ENCODE data around the gene PGR.
"Not testable (repeated sequence)": the region's sequence is repeated elsewhere in the genome, so short reads cannot be mapped to it uniquely, and the experiment has no call there.

Gene PGR

DNA sequence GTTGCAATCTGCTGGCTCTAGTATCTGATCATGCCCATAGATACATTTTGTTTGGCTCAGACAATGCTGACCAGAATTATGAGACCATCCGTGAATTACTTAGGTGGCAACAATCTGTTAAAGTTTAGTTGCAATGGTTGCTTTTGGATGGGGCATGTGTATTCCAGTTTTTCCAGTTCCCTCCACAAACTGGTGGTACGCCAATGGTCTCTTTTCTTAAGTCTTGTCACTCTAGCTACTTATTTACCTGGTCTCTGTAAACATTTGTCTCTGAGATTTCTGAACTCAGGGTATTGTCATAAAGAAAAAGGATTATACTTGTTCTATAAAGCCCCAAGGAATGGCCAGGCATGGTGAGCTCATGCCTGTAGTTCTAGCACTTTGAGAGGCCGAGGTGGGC lies 65.9 kb downstream of the PGR start:
- DNase-seq: no peak

DNA sequence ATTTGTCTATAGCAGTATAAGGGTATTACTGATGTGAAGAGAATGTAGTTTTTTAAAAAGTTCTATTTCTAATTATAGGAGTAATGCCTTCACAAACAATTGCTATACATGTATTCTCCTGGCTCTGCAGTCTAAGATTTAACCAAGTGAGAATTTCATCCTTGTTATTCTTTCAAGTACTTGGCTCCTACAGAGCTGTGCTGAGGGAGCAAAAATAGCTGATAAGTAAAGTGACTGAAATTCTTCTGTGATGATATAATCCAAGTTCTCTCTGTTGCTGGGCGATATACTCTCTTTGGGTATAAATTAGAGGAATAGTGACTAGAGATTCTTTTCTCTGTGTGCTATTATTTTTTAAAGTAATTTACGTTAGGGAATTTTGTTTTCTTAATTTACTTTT lies 68.0 kb downstream of the PGR start:
- no peak for DNase-seq

DNA sequence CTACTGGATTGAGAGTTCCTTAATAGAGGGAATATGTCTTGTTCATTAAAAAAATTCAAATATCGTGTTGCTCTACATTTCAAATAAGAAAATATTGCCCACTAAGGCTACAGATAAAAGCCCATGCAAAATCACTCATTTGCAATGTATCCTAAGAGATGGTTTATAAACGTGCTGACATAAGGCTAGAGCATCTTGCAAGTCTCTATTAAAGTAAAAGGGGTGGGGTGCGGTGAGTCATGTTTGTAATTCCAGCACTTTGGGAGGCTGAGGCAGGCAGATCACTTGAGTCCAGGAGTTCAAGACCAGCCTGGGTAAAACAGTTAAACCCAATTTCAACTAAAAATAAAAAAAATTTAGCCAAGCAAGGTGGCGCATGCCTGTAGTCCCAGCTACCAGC lies 70.3 kb downstream of the PGR start:
- no peak for DNase-seq

DNA sequence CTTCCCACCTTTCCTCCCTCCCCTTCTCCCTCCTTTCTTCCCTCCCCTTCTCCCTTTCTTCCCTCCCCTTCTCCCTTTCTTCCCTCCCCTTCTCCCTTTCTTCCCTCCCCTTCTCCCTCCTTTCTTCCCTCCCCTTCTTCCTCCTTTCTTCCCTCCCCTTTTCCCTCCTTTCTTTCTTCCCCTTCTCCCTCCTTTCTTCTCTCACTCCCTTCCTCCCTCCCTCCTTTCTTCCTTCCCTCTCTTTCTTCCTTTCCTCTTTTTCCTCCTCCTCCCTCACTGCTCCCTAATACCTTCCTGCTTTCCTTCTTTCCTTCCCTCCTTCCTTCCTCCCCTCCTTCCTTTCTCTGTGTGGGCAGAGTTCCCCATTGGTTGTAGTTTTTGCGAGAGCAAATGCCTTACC lies 76.1 kb downstream of the PGR start:
- no peak for DNase-seq

DNA sequence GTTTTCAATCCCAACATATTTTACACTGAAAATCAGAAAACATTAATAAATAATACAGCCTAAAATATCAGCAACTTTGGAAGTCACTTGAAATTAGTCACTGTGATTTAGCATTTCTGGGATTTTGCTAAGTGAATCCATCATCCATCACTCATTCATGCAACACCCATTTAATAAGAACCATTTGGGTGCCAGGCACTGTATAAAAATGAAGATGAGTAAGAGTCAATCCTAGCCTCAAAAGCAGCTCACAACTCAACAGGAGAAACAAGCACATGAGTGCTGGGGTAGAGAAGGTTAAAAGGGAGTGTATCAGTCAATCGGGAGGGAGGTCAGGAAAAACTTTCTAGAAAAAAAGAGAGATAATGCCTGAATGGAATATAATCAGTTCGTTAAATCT lies 77.9 kb downstream of the PGR start:
- no peak for DNase-seq

DNA sequence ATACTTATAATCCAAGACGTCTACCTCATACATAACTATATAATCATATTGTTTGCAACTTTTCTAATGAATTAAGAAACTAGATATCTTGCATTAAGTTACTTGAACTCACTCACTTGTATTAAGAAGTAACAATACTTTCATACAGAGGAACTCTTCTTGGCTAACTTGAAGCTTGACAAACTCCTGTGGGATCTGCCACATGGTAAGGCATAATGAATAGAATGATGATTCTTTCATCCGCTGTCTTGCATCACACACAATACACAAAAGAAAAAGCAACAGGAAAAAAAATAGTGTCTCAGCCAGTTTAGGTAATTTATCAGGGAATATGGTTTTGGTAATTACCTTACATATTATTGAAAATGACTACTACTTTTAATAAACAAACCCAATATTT lies 79.8 kb downstream of the PGR start:
- DNase-seq: no peak

DNA sequence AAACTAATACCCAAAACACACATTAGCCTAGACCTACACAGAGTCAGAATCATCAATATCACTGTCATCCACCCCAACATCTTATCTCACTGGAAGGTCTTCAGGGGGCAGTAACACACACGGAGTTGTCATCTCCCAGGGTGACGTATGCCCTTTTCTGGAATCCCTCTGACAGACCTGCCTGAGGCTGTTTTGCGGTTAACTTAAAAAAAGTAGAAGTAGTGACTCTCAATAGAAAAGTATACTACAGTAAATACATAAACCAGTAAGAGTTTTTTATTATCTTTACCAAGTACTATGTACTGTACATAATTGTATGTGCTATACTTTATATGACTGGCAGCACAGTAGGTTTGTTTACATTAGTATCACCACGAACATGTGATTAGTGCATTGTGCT lies 80.5 kb downstream of the PGR start:
- no peak for DNase-seq

DNA sequence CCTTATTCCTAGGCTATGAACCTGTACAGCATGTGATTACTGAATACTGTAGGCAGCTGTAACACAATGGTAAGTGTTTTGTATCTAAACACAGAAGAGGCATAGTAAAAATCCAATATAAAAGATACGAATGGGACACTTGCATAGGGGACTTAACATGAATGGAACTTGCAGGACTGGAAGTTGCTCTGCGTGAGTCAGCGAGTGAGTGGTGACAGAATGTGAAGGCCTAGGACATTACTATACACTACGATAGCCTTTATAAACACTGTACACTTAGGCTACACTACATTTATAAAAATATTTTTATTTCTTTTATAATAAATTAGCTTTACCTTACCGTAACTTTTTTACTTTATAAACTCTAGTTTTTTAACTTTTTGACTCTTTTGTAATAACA lies 81.1 kb downstream of the PGR start:
- no peak for DNase-seq

DNA sequence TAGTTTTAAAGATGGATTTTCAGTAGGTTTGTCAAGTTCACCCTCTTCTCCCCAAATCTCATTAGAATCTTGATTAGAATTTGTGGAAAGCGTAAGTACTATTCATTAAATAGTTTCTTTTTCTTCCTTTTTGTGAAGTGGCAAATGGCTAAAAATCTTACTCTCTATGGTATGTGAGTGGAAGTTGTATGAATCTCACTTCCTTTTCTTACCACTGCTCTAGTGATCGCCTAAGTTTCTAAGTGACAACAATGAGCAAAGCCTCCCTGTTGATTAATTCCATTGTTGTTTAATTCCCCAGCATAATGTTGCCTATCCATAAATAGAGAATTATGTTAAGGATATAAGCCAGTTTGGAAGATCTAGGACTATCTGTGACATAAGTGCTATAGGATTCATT lies 82.7 kb downstream of the PGR start:
- no peak for DNase-seq

DNA sequence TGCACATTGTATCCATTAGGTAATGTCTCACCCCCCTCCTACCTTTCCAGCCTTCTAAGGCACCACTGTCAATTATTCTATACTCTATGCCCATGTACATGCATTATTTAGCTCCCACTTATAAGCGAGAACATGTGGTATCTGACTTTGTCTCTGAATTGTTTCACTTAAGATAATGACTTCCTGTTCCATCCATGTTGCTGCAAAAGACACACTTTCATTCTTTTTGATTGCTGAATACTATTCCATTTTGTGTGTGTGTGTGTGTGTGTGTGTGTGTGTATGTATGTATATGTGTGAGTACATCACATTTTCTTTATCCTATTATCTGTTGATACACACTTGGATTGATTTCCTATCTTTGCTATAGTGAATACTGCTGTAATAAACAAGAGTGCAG lies 84.2 kb downstream of the PGR start:
- no peak for DNase-seq

DNA sequence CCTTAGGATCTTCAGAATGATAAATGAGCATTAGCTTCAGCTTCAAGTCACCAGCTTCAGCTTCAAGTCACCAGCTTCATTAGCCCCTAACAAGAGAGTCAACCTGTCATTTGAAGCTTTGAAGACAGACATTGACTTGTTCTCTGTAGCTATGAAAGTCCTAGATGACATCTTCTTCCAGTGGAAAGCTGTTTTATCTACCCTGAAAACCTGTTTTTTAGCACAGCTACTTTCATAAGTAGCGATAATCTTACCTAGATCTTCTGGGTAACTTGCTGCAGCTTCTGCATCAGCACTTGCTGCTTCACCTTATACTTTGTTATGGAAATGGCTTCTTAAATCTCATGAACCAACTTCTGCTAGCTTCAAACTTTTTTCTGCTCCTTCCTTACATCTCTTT lies 85.7 kb downstream of the PGR start:
- no peak for DNase-seq

DNA sequence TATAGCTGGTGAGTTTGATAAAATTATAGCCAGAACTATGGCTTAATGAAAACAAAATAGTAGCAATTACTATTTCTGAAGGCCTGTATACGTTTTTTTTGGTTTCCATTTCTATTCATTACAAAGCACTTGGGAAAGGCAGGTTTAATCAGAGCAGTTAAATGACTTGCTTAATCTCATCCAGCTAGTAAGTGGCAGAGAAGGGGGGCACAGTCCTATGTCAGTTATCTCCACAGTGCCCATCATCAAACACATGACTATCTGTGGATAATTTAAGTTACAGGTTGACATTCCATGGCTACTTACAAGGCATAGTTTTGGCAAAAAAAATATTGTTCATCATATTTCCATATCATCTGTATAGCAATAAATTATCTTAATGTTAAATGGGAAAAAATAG lies 93.7 kb downstream of the PGR start:
- DNase-seq: no peak

DNA sequence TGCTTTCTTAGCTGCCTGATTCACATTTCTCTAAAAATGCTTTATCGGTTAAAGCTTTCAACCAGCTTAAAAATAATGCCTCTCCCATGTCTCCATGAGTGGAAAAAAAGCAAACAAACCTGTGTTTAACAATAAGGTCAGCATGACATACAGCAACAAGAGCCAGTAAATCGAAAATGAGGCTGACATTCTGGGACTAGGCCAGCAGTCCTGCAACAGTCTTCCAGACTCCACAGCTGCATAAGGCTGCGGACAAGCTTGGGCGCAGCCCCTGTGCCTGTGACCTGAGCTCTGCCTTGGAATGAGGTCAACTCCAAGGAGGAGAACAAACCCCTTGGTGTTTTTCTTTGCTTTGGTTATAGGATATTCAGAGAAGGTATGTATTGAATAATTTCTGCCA lies 95.5 kb downstream of the PGR start:
- no peak for DNase-seq

DNA sequence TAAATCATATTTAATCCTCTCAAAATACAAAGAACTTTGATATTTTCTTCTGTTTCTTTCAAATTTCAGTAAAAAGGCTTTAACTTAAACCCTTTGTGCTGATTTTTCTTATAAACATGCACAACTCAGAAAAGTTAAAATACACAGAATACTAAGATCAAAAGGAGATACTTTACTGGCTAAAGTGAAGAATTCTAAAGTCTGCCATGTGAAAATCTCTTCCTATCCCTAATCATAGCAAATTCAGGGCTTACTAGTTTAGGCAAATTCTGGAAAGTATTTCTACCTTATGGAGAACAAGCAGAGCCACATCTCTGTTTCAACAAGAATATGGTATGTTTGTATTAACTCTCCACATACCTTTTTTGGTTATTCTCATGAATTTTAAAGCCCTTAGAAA lies 96.6 kb downstream of the PGR start:
- no peak for DNase-seq

DNA sequence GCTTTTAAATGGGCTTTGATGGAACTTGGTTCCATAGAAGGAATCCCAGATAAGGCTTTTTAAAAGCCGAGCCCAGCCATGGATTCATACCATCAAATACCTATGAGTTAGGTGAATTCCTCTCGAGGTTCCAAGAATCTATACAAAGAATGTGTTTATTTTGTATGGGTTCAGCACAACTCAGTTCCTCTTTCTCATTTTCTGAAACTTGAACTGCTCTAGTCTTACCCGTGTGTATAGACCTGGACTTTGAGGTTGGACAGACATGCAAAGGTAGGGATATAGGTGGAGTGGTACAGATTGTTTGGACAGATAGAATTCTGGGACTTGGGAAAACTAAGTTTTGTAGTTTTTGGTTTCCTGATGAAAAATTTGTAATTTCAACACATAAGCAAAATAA lies 97.9 kb downstream of the PGR start:
- DNase-seq: no peak

DNA sequence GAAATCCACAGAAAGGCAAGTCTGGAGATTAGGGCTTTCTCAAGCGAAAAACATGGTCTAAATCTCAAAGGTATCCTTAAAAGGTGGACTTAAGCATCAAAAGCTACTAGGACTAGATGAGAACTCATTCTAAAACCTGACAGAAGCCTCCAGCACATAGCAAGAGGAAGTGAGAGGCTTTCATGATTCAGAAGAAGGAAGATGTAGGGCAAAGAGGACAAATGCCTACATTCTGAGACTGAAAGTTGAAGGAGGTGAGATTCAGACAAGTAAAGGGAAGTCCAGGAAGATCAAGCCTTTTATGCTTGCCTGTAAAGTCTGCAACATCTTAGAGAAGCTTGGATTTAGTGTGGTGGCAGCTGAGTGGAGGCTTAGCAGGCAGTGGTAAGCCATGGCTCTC lies 98.9 kb downstream of the PGR start:
- no peak for DNase-seq

DNA sequence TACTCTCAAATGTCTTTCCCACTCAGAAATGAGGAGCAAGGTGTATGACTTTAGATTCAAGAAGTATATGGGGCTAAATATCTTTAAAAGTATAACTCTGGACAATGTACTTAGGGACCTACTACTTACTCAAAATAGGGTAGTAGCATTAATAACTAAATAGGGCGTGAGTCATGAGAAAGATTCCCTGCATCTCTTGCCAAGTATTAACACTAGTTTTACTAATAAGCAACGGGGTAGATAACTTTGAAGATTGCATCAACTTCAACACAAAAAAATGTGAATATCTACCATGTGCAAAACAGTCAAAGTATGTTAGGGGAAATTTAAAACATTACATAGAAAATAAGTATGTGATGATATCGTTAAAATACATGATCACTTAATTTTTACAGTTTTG lies 99.6 kb downstream of the PGR start:
- DNase-seq: no peak

DNA sequence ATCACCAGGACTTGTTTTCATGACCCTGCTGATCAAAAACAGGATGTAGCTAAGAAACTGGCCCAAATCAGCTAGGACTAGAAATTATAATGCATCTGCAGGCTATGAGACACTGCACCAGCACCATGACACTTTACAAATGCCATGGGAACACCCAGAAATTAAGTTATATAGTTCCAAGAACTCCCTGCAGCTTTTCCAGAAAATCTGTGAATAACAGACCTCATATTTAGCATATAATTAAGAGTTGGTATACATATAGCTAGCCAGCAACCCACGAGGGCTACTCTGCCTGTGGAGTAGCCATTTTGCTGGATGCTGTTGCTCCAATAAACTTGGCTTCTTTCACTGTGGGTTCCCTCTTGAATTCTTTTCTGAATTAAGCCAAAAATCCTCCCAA lies 101.0 kb downstream of the PGR start:
- no peak for DNase-seq

DNA sequence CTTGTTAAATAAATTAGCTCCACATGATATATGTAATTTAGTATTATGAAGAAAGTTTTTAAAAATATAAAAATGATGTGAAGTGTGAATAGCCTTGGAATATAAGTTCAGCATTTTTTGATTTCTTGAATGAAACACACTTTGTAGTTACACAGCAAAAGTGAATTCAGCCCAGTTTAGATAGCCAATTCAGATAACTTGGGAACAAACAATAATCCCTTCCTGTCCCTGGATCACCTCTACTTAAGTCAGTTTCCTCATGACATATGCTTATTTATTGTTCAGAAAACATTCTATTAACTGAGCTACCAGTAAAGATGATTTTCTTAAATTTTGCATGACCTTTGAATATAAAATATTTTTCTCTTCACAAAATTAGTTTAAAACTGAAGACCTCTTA lies 107.4 kb downstream of the PGR start:
- DNase-seq: no peak

DNA sequence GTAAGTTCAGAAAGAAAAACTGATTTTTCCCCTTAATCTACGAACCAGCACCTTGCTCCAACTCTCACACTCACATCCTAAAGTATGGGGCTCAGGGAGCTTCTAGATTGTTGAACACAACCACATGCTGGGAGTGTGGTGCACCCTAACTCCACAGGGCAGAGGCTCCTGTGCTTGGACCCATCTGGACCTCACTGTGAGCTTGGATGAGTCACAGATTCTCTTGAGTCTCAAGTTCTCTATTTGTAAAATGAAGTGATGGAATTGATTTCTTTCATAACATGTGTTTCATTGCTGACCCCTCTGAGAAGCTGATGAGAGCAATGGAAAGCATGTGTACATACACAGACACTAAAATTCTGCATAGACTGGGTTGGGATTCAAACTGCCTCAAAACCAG lies 109.7 kb downstream of the PGR start:
- DNase-seq: no peak

DNA sequence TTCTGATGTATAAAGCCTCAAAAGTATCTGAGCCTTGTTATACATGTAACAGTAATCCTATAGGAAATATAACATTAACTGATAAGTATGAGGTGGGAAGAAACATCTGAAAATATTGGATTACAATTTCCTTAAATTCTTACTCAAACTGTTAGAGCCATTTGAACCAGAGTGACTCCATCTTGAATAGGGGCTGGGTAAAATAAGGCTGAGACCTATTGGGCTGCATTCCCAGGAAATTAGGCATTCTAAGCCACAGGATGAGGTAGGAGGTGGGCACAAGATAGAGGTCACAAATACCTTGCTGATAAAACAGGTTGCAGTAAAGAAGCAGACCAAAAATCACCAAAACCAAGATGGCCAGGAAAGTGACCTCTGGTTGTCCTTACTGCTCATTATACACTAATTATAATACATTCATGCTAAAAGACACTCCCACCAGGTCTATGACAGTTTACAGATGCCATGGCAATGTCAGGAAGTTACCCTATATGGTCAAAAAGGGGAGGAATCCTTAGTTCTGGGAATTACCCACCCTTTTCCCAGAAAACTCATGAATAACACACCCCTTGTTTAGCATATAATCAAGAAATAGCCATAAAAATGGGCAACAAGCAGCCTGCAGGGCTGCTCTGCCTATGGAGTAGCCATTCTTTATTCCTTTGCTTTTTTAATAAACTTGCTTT lies 114.9 kb downstream of the PGR start:
- no peak for DNase-seq

DNA sequence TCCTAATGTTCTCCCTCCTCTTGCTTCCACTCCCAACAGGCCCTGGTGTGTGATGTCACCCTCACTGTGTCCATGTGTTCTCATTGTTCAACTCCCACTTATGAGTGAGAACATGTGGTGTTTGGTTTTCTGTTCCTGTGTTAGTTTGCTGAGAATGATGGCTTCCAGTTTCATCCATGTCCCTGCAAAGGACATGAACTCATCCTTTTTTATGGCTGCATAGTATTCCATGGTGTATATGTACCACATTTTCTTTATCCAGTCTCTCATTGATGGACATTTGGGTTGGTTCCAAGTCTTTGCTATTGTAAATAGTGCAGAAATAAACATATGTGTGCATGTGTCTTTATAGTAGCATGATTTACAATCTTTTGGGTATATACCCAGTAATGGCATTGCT lies 115.9 kb downstream of the PGR start:
- DNase-seq: not testable (repeated sequence)

DNA sequence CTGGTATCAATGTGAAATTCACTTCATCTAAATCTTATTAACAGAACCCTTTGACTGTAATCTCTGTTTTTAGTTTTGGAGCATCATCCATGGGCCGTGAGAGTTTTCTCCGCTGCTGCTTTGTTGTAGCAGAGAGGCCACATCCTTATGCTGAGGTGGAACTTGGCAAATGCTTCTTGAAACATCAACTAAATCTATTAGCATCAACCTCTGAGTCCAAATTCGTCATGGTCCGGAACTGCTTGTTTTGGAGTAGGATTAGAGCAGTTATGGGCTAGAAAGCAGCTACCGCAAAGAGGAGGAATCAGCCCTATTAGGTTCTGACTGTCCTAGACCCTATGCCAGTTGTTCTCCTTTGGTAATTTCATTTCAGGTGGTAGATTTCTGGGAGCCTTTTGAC lies 117.7 kb downstream of the PGR start:
- DNase-seq: no peak

DNA sequence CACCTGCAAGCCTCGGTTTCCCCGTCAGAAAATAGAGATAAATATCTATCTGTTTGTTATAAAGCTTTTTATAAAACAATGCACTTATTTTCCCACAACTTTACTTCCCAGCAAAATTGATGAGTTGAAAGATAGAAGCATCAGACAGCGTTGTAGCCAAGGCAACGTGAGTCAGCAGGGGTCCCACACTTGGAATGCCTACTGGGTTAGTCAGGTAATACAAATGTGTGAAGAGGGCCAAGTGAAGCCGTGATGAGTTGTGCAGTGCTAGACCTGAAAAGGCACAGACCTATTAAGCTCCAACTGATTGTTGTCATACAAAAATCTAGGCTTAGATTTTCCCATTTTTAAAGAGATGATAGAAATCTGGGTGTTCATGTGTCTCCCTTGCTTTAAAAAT lies 118.7 kb downstream of the PGR start:
- no peak for DNase-seq

DNA sequence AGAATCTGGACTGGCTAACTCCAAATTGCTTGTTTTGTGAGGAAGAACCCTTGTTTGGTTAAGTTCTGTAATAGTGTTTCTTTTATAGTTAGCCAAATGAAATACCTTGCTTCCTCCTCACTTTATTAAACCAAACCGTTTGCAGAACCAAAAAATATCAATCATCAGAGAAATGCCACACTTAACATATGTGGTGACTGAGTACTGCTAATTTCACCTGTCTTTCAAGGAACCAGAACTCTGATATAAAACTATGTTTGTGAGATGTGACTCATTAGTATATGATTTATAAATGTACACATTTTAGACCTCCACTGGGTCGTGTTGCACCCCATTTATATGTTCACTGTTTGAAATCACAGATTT lies 119.9 kb downstream of the PGR start:
- DNase-seq: no peak

Data from AML-193 (cell line).